Hepatocyte (in vitro differentiated cells): Measurements from ENCODE around the gene SNCA. TPM values are rescaled to one million over a fixed set of nuclear protein-coding genes. Genes with fewer than 3 reads are reported as not detected.

Experiments used
- DNase-seq: peaks from one replicate; pipeline ENCODE4 v3.0.0-alpha.2; 2016; ENCODE audit warnings: low spot score
- H2AFZ ChIP-seq: fragments of 200-600 bp; sonication (generic); 2 replicates; pipeline ENCODE4 v1.6.0; 2016; ENCODE audit warnings: antibody characterized with exemption, mild to moderate bottlenecking
- H3K27ac ChIP-seq: fragments of 200-600 bp; sonication (generic); 2 replicates; pipeline ENCODE4 v1.5.1; 2016; ENCODE audit warnings: mild to moderate bottlenecking
- H3K27me3 ChIP-seq: fragments of 200-600 bp; sonication (generic); 2 replicates; pipeline ENCODE4 v1.6.1; 2016
- H3K36me3 ChIP-seq: fragments of 200-600 bp; sonication (generic); replicated peaks from 2 replicates; pipeline ENCODE4 v1.5.1; 2016; ENCODE audit warnings: low read depth; ENCODE audit not compliant: insufficient read depth
- H3K4me1 ChIP-seq: fragments of 200-600 bp; sonication (generic); 2 replicates; pipeline ENCODE4 v1.5.1; 2016; ENCODE audit warnings: mild to moderate bottlenecking, moderate library complexity; ENCODE audit not compliant: insufficient read depth
- H3K4me2 ChIP-seq: fragments of 200-600 bp; sonication (generic); 2 replicates; pipeline ENCODE4 v1.6.0; 2016
- H3K4me3 ChIP-seq: fragments of 200-600 bp; sonication (generic); 2 replicates; pipeline ENCODE4 v1.5.1; 2016; ENCODE audit warnings: mild to moderate bottlenecking
- H3K79me2 ChIP-seq: fragments of 200-600 bp; sonication (generic); 2 replicates; pipeline ENCODE4 v1.6.0; 2017; ENCODE audit warnings: mild to moderate bottlenecking
- H3K9me2 ChIP-seq: fragments of 200-600 bp; sonication (generic); replicated peaks from 2 replicates; pipeline ENCODE4 v1.6.0; 2017; ENCODE audit warnings: mild to moderate bottlenecking; ENCODE audit not compliant: insufficient read depth
- H3K9me3 ChIP-seq: fragments of 200-600 bp; sonication (generic); 2 replicates; pipeline ENCODE4 v1.5.1; 2016; ENCODE audit warnings: low read depth, mild to moderate bottlenecking
- H4K20me1 ChIP-seq: fragments of 200-600 bp; sonication (generic); 2 replicates; pipeline ENCODE4 v1.6.0; 2016; ENCODE audit warnings: mild to moderate bottlenecking; ENCODE audit not compliant: insufficient read depth, poor library complexity, severe bottlenecking
- CTCF ChIP-seq: fragments of 200-600 bp; sonication (generic); IDR thresholded peaks from 2 replicates; pipeline ENCODE4 v1.5.1; 2016; ENCODE audit warnings: antibody characterized with exemption, mild to moderate bottlenecking; ENCODE audit not compliant: poor library complexity
- EZH2 ChIP-seq: fragments of 200-600 bp; sonication (generic); IDR thresholded peaks from 2 replicates; pipeline ENCODE4 v1.6.1; 2016; ENCODE audit warnings: antibody characterized with exemption, mild to moderate bottlenecking, borderline replicate concordance
- EZH2phosphoT487 ChIP-seq: fragments of 200-600 bp; sonication (generic); IDR thresholded peaks from one replicate; pipeline ENCODE4 v1.6.1; 2018; ENCODE audit warnings: antibody characterized with exemption, mild to moderate bottlenecking, low read depth, moderate library complexity; ENCODE audit not compliant: unreplicated experiment, severe bottlenecking
- WGBS: methylation state at CpG from one replicate; pipeline ENCODE4 v1.1.6; 2016; ENCODE audit warnings: low lambda C conversion rate; ENCODE audit errors: missing lambda C conversion rate; 5-methylcytosine and 5-hydroxymethylcytosine counted together
- polyA plus RNA-seq: library from polyadenylated mRNA; unstranded; fragments of >200 nt; fragmentation: Nextera tagmentation; extraction: Ambion mirVana; gene quantifications from 2 replicates; pipeline ENCODE4 v1.2.1, GENCODE V29; 2016
- total RNA-seq: library from RNA; depleted of rRNA; stranded (reverse); fragments of >200 nt; gene quantifications from 2 replicates; pipeline ENCODE4 v1.2.3, GENCODE V29; 2014

The SNCA gene
- total and polyA plus RNA-seq, 2 experiments from 2014 or later, result 8.9 to 14.0 TPM

- Histone ChIP-seq H3K36me3 (no peaks in the 10 kb centered on the region), H3K9me2 (no peaks in the 10 kb centered on the region), H3K4me3 (no peak overlapping the region), H3K9me3 (no peaks in the 10 kb centered on the region), H4K20me1 (no peaks in the 10 kb centered on the region), H3K79me2 (peaks cover 9% of the 10 kb centered on the region), H3K4me1 (no peaks in the 10 kb centered on the region), H3K27ac (no peak overlapping the region), H3K27me3 (no peaks in the 10 kb centered on the region), H2AFZ (no peak overlapping the region), H3K4me2 (no peak overlapping the region)
- no peak for DNase-seq
- TF ChIP-seq CTCF (no peak), EZH2 (no peak)
- 76% methylated on average over 1 of the region's 1 CpG for WGBS
Measured at GRCh38 chr4:89685277-89685676, 151.7 kb downstream of the SNCA start.

GRCh38 chr4:89684536-89684935 lies 152.4 kb downstream of the SNCA start:
- Histone ChIP-seq H3K36me3 (no peaks in the 10 kb centered on the region), H3K27ac (no peak overlapping the region), H3K9me3 (no peaks in the 10 kb centered on the region), H3K4me1 (no peaks in the 10 kb centered on the region), H4K20me1 (no peaks in the 10 kb centered on the region), H3K4me2 (no peak overlapping the region), H3K79me2 (peaks cover 9% of the 10 kb centered on the region), H3K4me3 (no peak overlapping the region), H3K9me2 (no peaks in the 10 kb centered on the region), H3K27me3 (no peaks in the 10 kb centered on the region), H2AFZ (no peak overlapping the region)
- no peak for TF ChIP-seq EZH2phosphoT487
- DNase-seq, result no peak
- 94% methylated on average over 1 of the region's 1 CpG for WGBS

- no peaks in the 10 kb centered on the region for H3K9me3 ChIP-seq
- H3K4me1 ChIP-seq, result no peaks in the 10 kb centered on the region
- no peak overlapping the region for H2AFZ ChIP-seq
- no peaks in the 10 kb centered on the region for H3K27me3 ChIP-seq
- peak overlapping the region; percentile 51 for H3K27ac ChIP-seq
- H3K4me2 ChIP-seq, result peak overlapping the region; percentile 44
- H3K4me3 ChIP-seq, result peak overlapping the region; percentile 1
- DNase-seq, result peak; percentile 10
- H3K36me3 ChIP-seq, result no peaks in the 10 kb centered on the region
- no peak for TF ChIP-seq EZH2phosphoT487
- no peak for TF ChIP-seq EZH2
- TF ChIP-seq CTCF, result no peak
- no peaks in the 10 kb centered on the region for H3K9me2 ChIP-seq
- H3K79me2 ChIP-seq, result peaks cover 9% of the 10 kb centered on the region
- WGBS, result 25% methylated on average over 2 of the region's 2 CpGs
- H4K20me1 ChIP-seq, result no peaks in the 10 kb centered on the region
Measured at GRCh38 chr4:89682808-89683207, 154.2 kb downstream of the SNCA start.

- H3K9me3 ChIP-seq, result no peaks in the 10 kb centered on the region
- H3K27ac ChIP-seq, result peak overlapping the region; percentile 51
- DNase-seq, result no peak
- peaks cover 9% of the 10 kb centered on the region for H3K79me2 ChIP-seq
- H3K4me1 ChIP-seq, result no peaks in the 10 kb centered on the region
- no peaks in the 10 kb centered on the region for H3K27me3 ChIP-seq
- no peaks in the 10 kb centered on the region for H3K36me3 ChIP-seq
- 100% methylated on average over 1 of the region's 1 CpG for WGBS
- peak overlapping the region; percentile 1 for H3K4me3 ChIP-seq
- H4K20me1 ChIP-seq, result no peaks in the 10 kb centered on the region
- no peak overlapping the region for H2AFZ ChIP-seq
- peak overlapping the region; percentile 44 for H3K4me2 ChIP-seq
- H3K9me2 ChIP-seq, result no peaks in the 10 kb centered on the region
- TF ChIP-seq CTCF (no peak), EZH2 (no peak), EZH2phosphoT487 (no peak)
Measured at GRCh38 chr4:89681671-89682070, 155.3 kb downstream of the SNCA start.
